HG02943 (cell line): Measurements from ENCODE around the gene PDGFRB.

Source experiments
- ATAC-seq: cut with Tn5 transposase; IDR thresholded peaks from one replicate; pipeline ENCODE4 v1.9.1; 2021; ENCODE audit warnings: mild to moderate bottlenecking, low read depth, moderate library complexity; ENCODE audit not compliant: unreplicated experiment

The PDGFRB gene

DNA sequence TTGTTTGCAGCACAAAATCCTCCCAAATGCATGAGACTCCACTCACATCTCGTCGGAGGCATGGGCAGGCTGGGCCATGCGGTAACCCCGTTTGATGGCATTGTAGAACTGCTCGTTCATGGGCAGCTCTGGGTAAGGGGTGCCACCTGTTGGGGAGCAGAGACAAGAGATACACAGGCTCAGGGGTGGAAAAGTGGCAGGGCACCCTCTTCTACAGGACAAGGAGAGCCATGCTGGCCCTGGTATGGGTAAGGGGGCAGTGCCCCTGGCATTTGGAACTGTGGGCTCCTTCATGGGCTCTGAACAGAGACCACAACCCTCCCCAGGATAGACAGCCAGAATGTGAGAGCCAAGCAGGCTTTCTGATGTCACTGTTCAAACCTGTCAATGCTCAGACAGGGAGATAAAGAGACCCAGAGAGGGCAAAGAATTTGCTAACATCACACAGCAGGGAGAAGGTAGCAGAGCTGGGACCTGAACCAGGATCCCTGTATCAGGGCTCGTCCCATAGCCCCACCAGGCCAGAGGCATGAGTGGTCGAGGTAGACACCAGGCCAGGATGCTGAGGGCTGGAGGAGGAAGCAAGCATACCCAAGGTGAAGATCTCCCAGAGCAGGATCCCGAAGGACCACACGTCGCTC is 36.1 kb downstream of the PDGFRB start:
- no peak for ATAC-seq

- no peak for ATAC-seq
Observed at GRCh38 chr5:150118561-150119229, 37.0 kb downstream of the PDGFRB start.

- ATAC-seq, result no peak
Observed at GRCh38 chr5:150117945-150118560, 37.6 kb downstream of the PDGFRB start.

GRCh38 chr5:150116667-150117400 is 38.8 kb downstream of the PDGFRB start:
- no peak for ATAC-seq

- ATAC-seq, result no peak
Observed at GRCh38 chr5:150114773-150115408, 40.8 kb downstream of the PDGFRB start.

GRCh38 chr5:150114102-150114641 is 41.5 kb downstream of the PDGFRB start:
- ATAC-seq, result no peak

- ATAC-seq, result no peak
Observed at GRCh38 chr5:150113047-150113744, 42.4 kb downstream of the PDGFRB start.

- no peak for ATAC-seq
Observed at GRCh38 chr5:150112201-150113046, 43.2 kb downstream of the PDGFRB start.

DNA sequence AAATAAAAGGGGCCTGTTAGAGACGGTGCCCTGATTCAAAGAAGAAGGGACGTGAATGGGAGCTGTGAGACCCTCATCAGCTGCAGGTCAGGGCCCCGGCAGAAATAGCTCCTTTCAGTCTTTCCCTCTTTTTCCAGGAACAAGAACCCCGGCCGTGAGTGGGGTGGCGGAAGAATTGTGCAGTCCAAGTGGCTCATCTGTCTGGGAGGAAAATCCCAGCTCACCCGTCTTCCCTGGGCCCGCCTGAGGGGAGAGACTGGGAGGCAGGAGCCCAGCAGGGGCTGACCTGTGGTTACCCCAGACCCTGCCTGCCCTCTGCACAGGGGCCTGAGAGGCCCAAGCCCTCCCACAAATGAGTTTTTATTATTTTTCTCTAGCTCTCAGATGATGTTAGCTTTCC is 44.5 kb downstream of the PDGFRB start:
- no peak for ATAC-seq

GRCh38 chr5:150109921-150110320 is 45.7 kb downstream of the PDGFRB start:
- ATAC-seq, result no peak

DNA sequence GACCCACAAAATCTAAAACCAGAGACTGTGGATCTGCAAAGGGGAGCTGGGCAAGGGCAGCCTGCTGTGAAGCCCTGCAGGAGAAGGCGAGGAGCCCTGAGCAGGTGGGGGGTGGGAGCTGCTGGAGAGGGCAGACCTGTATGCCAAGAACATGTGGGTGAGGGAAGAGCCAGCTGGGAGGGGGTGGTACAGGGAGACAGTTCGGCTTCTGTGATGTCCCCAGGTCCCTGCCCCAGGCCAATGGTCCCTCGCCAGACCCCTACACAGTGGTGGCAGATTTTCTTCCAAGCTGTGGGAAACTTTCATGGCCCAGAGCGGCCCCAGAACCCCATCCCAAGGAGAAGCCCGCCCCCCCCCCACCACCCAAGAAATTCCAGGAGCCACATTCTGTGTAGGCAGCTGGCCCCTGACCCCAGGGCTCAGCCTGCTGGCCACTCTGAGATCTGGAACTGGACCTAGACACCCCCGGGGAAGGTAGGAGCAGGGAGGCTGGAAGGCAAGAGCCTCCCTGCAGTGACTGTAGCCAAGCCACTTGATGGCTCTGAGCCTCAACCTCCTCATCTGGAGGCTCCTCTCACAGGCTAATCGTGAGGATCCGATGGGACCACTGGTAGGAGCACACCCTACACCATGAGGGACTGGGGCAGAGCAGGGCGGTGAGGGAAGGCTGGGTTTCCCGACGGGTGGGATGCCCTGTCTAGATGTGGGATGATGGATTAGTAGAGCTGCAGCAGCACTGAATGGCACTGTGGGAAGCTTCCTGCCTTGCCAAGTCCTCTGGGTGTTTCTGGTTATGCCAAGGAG is 46.7 kb downstream of the PDGFRB start:
- ATAC-seq, result no peak

DNA sequence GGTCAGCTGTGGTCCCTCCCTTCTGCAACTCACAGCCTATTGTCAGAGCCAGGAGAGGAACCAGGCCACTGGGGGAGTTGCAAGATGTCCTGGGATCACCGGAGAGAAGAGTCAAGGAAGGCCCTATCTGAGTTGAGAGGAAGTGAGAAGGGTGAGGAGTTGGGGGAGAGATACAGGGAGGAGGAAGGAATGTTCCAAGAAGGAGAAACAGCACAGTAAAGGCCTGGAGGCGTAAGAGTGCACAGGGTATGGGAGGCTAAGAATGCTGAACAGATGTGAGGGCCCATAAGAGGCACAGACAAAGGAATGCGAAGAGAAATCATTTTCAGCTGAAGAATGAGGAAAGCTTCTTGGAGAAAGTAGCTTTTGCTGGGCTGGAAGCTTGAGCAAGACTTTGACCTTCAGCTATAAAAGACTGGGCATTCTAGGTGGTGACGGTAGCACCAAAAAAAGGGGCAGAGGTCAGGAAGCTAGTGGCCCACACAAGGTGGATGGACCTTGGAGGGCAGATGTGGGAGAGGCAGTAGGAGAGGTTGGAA is 47.7 kb downstream of the PDGFRB start:
- no peak for ATAC-seq

GRCh38 chr5:150106674-150107426 is 48.8 kb downstream of the PDGFRB start:
- no peak for ATAC-seq

GRCh38 chr5:150105928-150106615 is 49.6 kb downstream of the PDGFRB start:
- ATAC-seq, result no peak

- no peak for ATAC-seq
Observed at GRCh38 chr5:150104550-150104870, 51.1 kb downstream of the PDGFRB start.

GRCh38 chr5:150103678-150104549 is 51.7 kb downstream of the PDGFRB start:
- ATAC-seq, result no peak
